ENCODE measurements around the gene PUSL1.

DNA sequence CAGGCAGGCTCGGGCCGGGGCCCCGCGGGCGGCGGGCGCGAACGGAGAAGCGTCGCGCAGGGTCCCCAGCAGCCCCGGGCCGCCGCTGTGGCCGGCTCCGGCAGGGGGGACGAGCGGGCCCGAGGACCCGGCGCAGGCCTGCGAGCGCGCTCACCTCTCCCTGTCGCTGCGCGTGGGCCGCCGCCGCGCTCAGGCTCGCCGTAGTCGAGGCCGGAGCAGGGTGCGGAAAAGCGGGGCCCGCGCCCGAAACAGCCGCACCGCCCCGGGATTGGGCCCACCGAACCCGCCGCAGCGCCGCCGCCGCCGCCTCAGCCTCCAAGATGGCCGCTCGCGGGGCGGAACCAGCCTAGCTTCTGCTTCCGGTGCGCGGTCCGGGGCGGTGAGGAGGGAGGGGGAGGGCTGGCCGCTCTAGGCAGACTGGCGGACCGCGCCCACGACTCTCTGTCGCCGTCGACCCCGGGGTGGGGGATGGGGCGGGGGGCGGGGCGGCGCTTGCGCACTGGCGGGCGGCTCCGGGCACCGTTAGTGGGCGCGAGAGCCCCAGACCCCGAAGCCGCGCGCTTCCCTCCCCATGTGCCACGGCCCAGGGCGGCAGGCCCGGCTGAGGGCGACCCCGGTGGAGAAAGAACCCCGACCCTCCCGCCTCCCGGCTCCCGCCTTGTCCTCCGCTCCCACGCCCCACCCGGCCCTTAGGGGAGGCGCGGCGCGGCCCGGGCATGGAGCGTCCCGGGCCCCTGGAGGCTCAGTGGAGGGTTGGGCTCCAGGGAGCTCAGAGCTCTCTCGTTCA is 34.7 kb upstream of the PUSL1 start, which contains the start of gene UBE2J2:
- TF ChIP-seq POLR2A (IDR thresholded peaks at IDR 0.05; ENCODE audit: low read depth, low read length) (peak; percentile 72; the same call in 1 of the 2 replicates), RFX5 (IDR thresholded peaks at IDR 0.05; ENCODE audit: low read depth, low read length) (no peak), CHD1 (IDR thresholded peaks at IDR 0.05; ENCODE audit: low read depth, low read length) (no peak; the same call in 1 of the 2 replicates), FOS (IDR thresholded peaks at IDR 0.05; ENCODE audit: low read depth, low read length) (no peak), RCOR1 (IDR thresholded peaks at IDR 0.05; ENCODE audit: insufficient replicate concordance, low read length) (no peak), MAFK (IDR thresholded peaks at IDR 0.05; ENCODE audit: low read depth, low read length) (no peak)
- TF ChIP-seq, protein P1, sequence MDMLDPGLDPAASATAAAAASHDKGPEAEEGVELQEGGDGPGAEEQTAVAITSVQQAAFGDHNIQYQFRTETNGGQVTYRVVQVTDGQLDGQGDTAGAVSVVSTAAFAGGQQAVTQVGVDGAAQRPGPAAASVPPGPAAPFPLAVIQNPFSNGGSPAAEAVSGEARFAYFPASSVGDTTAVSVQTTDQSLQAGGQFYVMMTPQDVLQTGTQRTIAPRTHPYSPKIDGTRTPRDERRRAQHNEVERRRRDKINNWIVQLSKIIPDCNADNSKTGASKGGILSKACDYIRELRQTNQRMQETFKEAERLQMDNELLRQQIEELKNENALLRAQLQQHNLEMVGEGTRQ (IDR thresholded peaks at IDR 0.05; ENCODE audit: low read depth, low read length) = no peak
- TF ChIP-seq, protein P2, sequence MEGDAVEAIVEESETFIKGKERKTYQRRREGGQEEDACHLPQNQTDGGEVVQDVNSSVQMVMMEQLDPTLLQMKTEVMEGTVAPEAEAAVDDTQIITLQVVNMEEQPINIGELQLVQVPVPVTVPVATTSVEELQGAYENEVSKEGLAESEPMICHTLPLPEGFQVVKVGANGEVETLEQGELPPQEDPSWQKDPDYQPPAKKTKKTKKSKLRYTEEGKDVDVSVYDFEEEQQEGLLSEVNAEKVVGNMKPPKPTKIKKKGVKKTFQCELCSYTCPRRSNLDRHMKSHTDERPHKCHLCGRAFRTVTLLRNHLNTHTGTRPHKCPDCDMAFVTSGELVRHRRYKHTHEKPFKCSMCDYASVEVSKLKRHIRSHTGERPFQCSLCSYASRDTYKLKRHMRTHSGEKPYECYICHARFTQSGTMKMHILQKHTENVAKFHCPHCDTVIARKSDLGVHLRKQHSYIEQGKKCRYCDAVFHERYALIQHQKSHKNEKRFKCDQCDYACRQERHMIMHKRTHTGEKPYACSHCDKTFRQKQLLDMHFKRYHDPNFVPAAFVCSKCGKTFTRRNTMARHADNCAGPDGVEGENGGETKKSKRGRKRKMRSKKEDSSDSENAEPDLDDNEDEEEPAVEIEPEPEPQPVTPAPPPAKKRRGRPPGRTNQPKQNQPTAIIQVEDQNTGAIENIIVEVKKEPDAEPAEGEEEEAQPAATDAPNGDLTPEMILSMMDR (conservative IDR thresholded peaks at IDR 0.05; ENCODE audit: low read depth, low read length) = no peak
